ENCODE measurements around the gene SERPINB6. TPM values are rescaled to one million over a fixed set of nuclear protein-coding genes. Genes with fewer than 3 reads are reported as not detected.

Gene SERPINB6
- total RNA-seq, 1 donor from 2014 or later, result 20.1 TPM

GRCh38 chr6:2970753-2971419 is 481 bp downstream of the SERPINB6 start:
- no peak overlapping the region for H3K27ac Mint-ChIP-seq (ENCODE audit: unreplicated experiment)
- no peaks in the 10 kb centered on the region for H3K36me3 Mint-ChIP-seq (ENCODE audit: low read depth)
- DNase-seq (ENCODE audit: low read depth, low spot score), result no peak
- peak overlapping the region; percentile 89 for H3K4me3 Mint-ChIP-seq
- peaks cover 40% of the 10 kb centered on the region for H3K27me3 Mint-ChIP-seq (ENCODE audit: low read depth)
- H3K4me1 Mint-ChIP-seq, result peaks cover 17% of the 10 kb centered on the region
- no peaks in the 10 kb centered on the region for H3K9me3 Mint-ChIP-seq
- TF ChIP-seq, protein P1, sequence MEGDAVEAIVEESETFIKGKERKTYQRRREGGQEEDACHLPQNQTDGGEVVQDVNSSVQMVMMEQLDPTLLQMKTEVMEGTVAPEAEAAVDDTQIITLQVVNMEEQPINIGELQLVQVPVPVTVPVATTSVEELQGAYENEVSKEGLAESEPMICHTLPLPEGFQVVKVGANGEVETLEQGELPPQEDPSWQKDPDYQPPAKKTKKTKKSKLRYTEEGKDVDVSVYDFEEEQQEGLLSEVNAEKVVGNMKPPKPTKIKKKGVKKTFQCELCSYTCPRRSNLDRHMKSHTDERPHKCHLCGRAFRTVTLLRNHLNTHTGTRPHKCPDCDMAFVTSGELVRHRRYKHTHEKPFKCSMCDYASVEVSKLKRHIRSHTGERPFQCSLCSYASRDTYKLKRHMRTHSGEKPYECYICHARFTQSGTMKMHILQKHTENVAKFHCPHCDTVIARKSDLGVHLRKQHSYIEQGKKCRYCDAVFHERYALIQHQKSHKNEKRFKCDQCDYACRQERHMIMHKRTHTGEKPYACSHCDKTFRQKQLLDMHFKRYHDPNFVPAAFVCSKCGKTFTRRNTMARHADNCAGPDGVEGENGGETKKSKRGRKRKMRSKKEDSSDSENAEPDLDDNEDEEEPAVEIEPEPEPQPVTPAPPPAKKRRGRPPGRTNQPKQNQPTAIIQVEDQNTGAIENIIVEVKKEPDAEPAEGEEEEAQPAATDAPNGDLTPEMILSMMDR (conservative IDR thresholded peaks at IDR 0.05), result no peak

DNA sequence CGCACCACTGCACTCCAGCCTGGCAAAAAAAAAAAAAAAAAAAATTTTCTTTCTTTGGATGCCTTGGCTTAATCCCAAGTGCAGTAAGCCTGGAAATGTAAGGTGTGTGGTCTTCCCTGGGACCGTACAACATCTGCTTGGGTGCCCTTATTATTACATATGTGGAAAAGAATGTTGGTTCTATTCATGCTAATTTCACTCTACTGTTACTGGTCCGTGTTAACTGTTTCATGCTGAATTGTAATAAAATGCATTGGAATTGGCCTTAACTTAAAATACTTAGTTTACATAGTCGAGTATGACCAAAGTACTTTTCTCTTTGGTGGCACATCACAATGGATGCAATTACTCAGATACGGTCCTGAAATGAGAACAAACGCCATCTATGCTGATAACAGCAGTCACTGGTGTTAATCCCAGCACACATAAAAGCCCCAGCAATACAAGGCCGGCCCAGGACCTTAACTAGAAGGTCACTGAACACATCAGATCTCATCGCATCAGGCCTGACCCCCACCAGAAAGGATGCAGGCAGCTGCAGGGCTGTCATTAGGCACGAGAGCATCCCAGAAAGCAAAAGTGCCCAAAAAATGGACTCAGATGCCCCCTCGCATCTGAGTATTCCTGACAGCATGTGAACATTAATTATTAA is 1.2 kb downstream of the SERPINB6 start:
- Mint-ChIP-seq H3K36me3 (ENCODE audit: low read depth) (no peaks in the 10 kb centered on the region), H3K27ac (ENCODE audit: unreplicated experiment) (no peak overlapping the region), H3K4me3 (peak overlapping the region; percentile 89), H3K27me3 (ENCODE audit: low read depth) (peaks cover 40% of the 10 kb centered on the region), H3K4me1 (peaks cover 17% of the 10 kb centered on the region), H3K9me3 (no peaks in the 10 kb centered on the region)
- TF ChIP-seq, protein P1 (conservative IDR thresholded peaks at IDR 0.05), result no peak
- no peak for DNase-seq (ENCODE audit: low read depth, low spot score)

- H3K4me1 Mint-ChIP-seq, result peaks cover 17% of the 10 kb centered on the region
- H3K27ac Mint-ChIP-seq (ENCODE audit: unreplicated experiment), result no peak overlapping the region
- H3K9me3 Mint-ChIP-seq, result no peaks in the 10 kb centered on the region
- peak overlapping the region; percentile 70 for H3K4me3 Mint-ChIP-seq
- H3K27me3 Mint-ChIP-seq (ENCODE audit: low read depth), result peaks cover 40% of the 10 kb centered on the region
- DNase-seq (ENCODE audit: low read depth, low spot score), result no peak
- TF ChIP-seq, protein P1 (conservative IDR thresholded peaks at IDR 0.05), result no peak
- H3K36me3 Mint-ChIP-seq (ENCODE audit: low read depth), result no peaks in the 10 kb centered on the region
These were observed 1.8 kb downstream of the SERPINB6 start for GRCh38 chr6:2969549-2969948.

DNA sequence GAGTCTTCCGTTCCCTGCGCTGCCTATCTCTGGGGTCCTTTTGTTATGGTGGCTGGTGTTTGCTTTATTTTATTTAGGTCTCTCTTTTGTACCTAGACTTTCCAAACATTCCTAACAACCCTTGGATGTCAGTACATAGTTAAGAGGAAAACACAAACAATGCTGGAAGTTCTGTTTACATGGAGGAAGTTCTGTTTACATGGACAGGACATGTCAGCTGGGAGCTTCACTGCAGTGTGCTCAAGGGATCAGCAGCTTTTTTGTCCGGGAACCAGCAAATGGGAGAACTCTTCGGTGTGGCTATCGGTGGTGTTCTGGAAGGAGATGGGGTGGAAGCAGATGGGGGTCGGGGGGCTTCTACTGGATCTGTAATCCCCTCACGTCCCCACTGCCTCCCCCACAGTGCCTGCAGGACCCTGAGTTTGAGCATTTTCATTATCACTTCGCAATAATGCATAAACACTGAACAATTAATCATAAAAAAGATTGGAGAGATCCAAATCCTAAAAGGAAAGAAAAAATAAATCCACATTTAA is 2.7 kb downstream of the SERPINB6 start:
- H3K9me3 Mint-ChIP-seq, result no peaks in the 10 kb centered on the region
- H3K4me3 Mint-ChIP-seq, result peak overlapping the region; percentile 31
- H3K27me3 Mint-ChIP-seq (ENCODE audit: low read depth), result peaks cover 33% of the 10 kb centered on the region
- DNase-seq (ENCODE audit: low read depth, low spot score), result no peak
- H3K4me1 Mint-ChIP-seq, result peaks cover 17% of the 10 kb centered on the region
- H3K27ac Mint-ChIP-seq (ENCODE audit: unreplicated experiment), result no peak overlapping the region
- TF ChIP-seq, protein P1 (conservative IDR thresholded peaks at IDR 0.05), result no peak
- H3K36me3 Mint-ChIP-seq (ENCODE audit: low read depth), result no peaks in the 10 kb centered on the region

- H3K4me1 Mint-ChIP-seq, result peaks cover 17% of the 10 kb centered on the region
- H3K9me3 Mint-ChIP-seq, result no peaks in the 10 kb centered on the region
- TF ChIP-seq, protein P1 (conservative IDR thresholded peaks at IDR 0.05), result no peak
- H3K27ac Mint-ChIP-seq (ENCODE audit: unreplicated experiment), result no peak overlapping the region
- no peaks in the 10 kb centered on the region for H3K36me3 Mint-ChIP-seq (ENCODE audit: low read depth)
- peaks cover 29% of the 10 kb centered on the region for H3K27me3 Mint-ChIP-seq (ENCODE audit: low read depth)
- no peak overlapping the region for H3K4me3 Mint-ChIP-seq
- no peak for DNase-seq (ENCODE audit: low read depth, low spot score)
These were observed 3.4 kb downstream of the SERPINB6 start for GRCh38 chr6:2967936-2968335.

Measured in neural crest cell (in vitro differentiated cells).